Panc1 (cell line): ENCODE measurements around the gene SLC4A8.

ENCODE experiments used
- POLR2AphosphoS5 ChIP-seq: IDR thresholded peaks from 2 replicates; pipeline ENCODE4 v1.6.1; 2012; ENCODE audit warnings: mild to moderate bottlenecking, low read depth, low read length, moderate library complexity
- TF ChIP-seq, protein P1 (sequence below): fragments of 450-650 bp; IDR thresholded peaks from 2 replicates; pipeline ENCODE4 v1.5.1; 2017; ENCODE audit warnings: mild to moderate bottlenecking

DNA sequence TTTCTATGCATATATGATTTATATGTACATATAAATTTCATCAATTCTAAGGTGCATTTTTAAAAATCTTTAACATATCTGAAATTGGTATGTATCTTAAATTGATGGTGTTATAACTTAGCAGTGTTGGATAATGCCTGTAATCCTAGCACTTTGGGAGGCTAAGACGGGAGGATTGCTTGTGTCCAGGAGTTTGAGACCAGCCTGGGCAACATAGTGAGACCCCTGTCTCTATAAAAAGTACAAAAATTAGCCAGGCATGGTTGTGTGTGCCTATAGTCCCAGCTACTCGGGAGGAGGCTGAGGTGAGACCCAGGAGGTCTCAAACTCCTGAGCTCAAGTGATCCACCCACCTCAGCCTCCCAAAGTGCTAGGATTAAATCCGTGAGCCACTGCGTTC lies 27.0 kb upstream of the SLC4A8 start:
- TF ChIP-seq, protein P1, sequence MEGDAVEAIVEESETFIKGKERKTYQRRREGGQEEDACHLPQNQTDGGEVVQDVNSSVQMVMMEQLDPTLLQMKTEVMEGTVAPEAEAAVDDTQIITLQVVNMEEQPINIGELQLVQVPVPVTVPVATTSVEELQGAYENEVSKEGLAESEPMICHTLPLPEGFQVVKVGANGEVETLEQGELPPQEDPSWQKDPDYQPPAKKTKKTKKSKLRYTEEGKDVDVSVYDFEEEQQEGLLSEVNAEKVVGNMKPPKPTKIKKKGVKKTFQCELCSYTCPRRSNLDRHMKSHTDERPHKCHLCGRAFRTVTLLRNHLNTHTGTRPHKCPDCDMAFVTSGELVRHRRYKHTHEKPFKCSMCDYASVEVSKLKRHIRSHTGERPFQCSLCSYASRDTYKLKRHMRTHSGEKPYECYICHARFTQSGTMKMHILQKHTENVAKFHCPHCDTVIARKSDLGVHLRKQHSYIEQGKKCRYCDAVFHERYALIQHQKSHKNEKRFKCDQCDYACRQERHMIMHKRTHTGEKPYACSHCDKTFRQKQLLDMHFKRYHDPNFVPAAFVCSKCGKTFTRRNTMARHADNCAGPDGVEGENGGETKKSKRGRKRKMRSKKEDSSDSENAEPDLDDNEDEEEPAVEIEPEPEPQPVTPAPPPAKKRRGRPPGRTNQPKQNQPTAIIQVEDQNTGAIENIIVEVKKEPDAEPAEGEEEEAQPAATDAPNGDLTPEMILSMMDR, result no peak
- TF ChIP-seq POLR2AphosphoS5, result no peak
